ENCODE measurements around the gene RAB7A. TPM values are rescaled to one million over a fixed set of nuclear protein-coding genes. Genes with fewer than 3 reads are reported as not detected.

RAB7A gene
- 100 to 1,000 TPM; 358 to 449 (median 407) TPM for total RNA-seq

DNA sequence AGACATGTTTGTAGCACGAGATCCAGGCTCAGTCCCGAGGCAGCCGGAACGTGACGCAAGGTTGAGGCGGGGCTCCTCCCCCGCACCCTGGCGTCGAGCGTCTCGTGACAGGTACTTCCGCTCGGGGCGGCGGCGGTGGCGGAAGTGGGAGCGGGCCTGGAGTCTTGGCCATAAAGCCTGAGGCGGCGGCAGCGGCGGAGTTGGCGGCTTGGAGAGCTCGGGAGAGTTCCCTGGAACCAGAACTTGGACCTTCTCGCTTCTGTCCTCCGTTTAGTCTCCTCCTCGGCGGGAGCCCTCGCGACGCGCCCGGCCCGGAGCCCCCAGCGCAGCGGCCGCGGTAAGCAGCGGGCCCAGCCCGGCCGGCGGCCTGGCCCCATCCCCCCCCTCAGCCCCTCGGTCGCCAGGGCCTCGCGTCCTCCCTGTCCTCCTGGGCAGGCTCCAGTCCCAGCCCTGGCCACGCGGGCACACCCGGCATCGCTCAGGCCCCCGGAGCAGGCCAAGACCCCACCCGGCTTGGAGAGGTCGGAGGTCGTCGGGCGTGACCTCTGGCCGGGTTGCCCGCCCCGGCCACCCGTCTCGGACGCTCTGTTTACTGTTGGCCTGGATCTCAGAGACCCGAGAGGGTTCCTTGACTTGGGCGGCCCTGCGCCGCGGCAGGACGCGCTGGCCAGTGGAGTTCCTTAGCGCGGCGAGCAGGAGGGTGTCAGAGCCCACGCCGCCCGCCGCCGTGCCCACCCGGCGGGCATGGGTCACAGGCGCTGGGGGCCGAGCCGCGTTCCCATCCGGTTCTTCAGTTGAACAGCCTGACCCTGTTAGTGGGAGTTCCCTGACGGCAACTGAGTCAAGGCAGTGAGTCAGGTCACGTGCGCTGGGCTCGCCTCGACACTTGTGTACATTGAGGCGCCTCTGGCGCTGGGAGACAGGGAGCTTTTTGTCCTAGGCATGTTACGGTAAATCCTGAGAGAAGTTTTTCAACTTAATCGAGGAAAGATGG is at the start of gene RAB7A:
TSS of gene RAB7A (plus strand) at position 161 of the 994 bp plus-strand sequence. CDS start 69,185 bp downstream, outside the sequence.
- no peaks in the 10 kb centered on the region for H3K9me3 Mint-ChIP-seq
- peaks cover 1% of the 10 kb centered on the region for H3K27me3 Mint-ChIP-seq (ENCODE audit: low read depth)
- peak within 1 kb of the TSS; percentile 98 for H3K4me3 Mint-ChIP-seq
- H3K4me1 Mint-ChIP-seq (ENCODE audit: low read depth): peaks cover 56% of the 10 kb centered on the region
- DNase-seq (peak; percentile 97), ATAC-seq (peak; percentile 90 to 91)
- peaks cover 10% of the 10 kb centered on the region for H3K36me3 Mint-ChIP-seq (ENCODE audit: insufficient read depth)

DNA sequence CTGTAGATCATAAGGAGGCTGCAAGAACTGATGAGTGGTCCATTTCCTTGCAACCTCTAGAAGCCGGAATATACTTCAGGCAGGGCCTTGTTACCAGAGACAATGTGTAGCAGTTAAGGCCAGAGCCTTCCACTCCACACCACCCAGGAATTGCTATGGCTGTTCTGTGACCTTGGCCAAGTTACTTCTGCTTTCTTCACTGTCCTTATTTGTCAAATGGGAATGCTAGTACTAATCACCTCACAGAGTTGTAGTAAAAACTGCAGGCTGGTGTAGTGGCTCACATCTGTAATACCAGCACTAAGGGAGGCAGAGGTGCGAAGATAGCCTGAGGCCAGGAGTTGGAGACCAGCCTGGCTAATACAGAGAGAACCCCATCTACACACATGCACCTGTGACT is 46.6 kb upstream of the RAB7A start:
- ATAC-seq (no peak), DNase-seq (no peak)
- Mint-ChIP-seq H3K9me3 (no peaks in the 10 kb centered on the region), H3K4me3 (peak overlapping the region; percentile 96), H3K4me1 (ENCODE audit: low read depth) (peaks cover 40% of the 10 kb centered on the region), H3K36me3 (ENCODE audit: insufficient read depth) (no peaks in the 10 kb centered on the region), H3K27me3 (ENCODE audit: low read depth) (no peaks in the 10 kb centered on the region)

GRCh38 chr3:128680603-128681368 is 45.2 kb upstream of the RAB7A start:
- H3K36me3 Mint-ChIP-seq (ENCODE audit: insufficient read depth): no peaks in the 10 kb centered on the region
- ATAC-seq (peak; percentile 95 to 97), DNase-seq (peak; percentile 96)
- no peaks in the 10 kb centered on the region for H3K27me3 Mint-ChIP-seq (ENCODE audit: low read depth)
- peak overlapping the region; percentile 96 for H3K4me3 Mint-ChIP-seq
- peaks cover 41% of the 10 kb centered on the region for H3K4me1 Mint-ChIP-seq (ENCODE audit: low read depth)
- no peaks in the 10 kb centered on the region for H3K9me3 Mint-ChIP-seq

GRCh38 chr3:128681369-128681829 is 44.6 kb upstream of the RAB7A start:
- H3K4me1 Mint-ChIP-seq (ENCODE audit: low read depth): peaks cover 41% of the 10 kb centered on the region
- H3K9me3 Mint-ChIP-seq: no peaks in the 10 kb centered on the region
- ATAC-seq (no peak), DNase-seq (no peak)
- H3K4me3 Mint-ChIP-seq: peak overlapping the region; percentile 96
- no peaks in the 10 kb centered on the region for H3K36me3 Mint-ChIP-seq (ENCODE audit: insufficient read depth)
- no peaks in the 10 kb centered on the region for H3K27me3 Mint-ChIP-seq (ENCODE audit: low read depth)

DNA sequence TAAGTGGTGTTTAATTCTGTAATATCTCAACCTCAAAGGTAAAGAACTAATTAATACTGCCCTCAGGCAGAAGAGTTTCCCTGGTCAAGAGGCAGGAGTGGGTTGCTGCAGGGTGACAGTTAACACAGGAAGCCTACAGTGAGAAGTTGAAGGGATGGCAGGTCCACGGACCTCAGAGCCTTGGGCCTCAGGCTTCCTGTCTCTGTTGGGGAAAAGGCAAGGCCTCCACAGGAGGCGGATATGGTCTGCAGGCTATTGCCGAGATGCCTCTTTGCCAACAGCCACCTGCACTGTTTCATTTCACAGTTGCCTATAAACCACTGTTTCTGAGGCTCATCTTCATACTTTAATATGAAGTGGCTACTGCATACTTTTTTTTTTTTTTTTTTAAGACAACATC is 42.0 kb upstream of the RAB7A start:
- ATAC-seq (no peak), DNase-seq (no peak)
- H3K4me1 Mint-ChIP-seq (ENCODE audit: low read depth): peaks cover 38% of the 10 kb centered on the region
- H3K4me3 Mint-ChIP-seq: no peak overlapping the region
- no peaks in the 10 kb centered on the region for H3K9me3 Mint-ChIP-seq
- no peaks in the 10 kb centered on the region for H3K36me3 Mint-ChIP-seq (ENCODE audit: insufficient read depth)
- H3K27me3 Mint-ChIP-seq (ENCODE audit: low read depth): no peaks in the 10 kb centered on the region

GRCh38 chr3:128684986-128685726 is 40.8 kb upstream of the RAB7A start:
- H3K9me3 Mint-ChIP-seq: no peaks in the 10 kb centered on the region
- DNase-seq: no peak
- H3K36me3 Mint-ChIP-seq (ENCODE audit: insufficient read depth): no peaks in the 10 kb centered on the region
- H3K4me1 Mint-ChIP-seq (ENCODE audit: low read depth): peaks cover 29% of the 10 kb centered on the region
- H3K27me3 Mint-ChIP-seq (ENCODE audit: low read depth): no peaks in the 10 kb centered on the region
- no peak for ATAC-seq
- H3K4me3 Mint-ChIP-seq: no peak overlapping the region

DNA sequence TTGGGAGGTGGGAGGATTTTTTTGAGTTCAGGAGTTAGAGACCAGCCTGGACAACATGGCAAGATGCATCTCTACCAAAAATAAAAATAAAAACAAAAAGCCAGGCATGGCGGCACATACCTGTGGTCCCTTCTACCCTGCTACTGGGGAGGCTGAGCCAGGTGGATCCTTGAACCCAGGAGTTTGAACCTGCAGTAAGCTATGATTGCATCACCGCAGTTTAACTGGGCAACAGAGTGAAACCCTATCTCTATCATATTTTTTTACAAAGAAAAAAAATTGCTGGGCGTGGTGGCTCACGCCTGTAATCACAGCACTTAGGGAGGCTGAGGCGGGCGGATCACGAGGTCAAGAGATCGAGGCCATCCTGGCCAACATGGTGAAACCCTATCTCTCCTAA is 39.5 kb upstream of the RAB7A start:
- Mint-ChIP-seq H3K36me3 (ENCODE audit: insufficient read depth) (no peaks in the 10 kb centered on the region), H3K4me1 (ENCODE audit: low read depth) (peaks cover 18% of the 10 kb centered on the region), H3K4me3 (no peak overlapping the region), H3K27me3 (ENCODE audit: low read depth) (no peaks in the 10 kb centered on the region), H3K9me3 (no peaks in the 10 kb centered on the region)
- ATAC-seq (no peak), DNase-seq (no peak)

DNA sequence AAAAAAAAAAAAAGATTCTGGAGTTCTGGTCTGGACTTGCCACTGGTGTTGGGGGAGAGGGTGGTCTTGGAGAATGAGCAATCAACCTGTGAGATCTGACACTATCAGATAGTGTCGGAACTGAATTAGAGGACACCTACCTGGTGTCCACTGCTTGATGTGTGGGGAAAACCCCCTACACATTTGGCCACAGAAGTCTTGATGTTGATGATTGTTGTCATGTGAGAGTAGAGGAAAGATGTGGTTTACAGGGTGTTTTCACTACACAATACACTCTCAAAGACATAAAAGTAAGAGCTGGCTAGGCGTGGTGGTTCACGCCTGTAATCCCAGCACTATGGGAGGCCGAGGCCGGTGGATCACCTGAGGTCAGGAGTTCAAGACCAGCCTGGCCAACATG is 36.9 kb upstream of the RAB7A start:
- no peaks in the 10 kb centered on the region for H3K9me3 Mint-ChIP-seq
- DNase-seq: no peak
- H3K36me3 Mint-ChIP-seq (ENCODE audit: insufficient read depth): no peaks in the 10 kb centered on the region
- peaks cover 7% of the 10 kb centered on the region for H3K4me1 Mint-ChIP-seq (ENCODE audit: low read depth)
- no peak overlapping the region for H3K4me3 Mint-ChIP-seq
- no peaks in the 10 kb centered on the region for H3K27me3 Mint-ChIP-seq (ENCODE audit: low read depth)
- ATAC-seq: no peak

DNA sequence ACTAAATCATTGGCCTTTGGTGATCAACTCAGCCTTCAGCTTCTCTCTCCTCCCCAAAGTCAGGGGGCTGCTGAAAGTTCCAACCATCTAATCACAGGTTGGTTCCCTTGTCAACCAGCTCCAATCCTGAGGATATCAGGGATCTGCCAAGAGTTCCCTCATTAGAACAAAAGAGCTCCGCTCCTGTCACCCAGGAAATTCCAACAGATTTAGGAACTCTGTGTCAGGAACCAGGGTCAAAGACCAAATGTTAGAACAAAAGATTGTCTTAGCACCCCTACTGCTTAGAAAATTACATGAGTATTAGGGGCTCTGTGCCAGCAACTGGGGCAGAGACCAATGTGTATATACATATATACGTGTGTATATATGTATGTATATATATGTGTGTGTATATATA is 32.3 kb upstream of the RAB7A start:
- no peak overlapping the region for H3K4me3 Mint-ChIP-seq
- H3K9me3 Mint-ChIP-seq: no peaks in the 10 kb centered on the region
- no peaks in the 10 kb centered on the region for H3K4me1 Mint-ChIP-seq (ENCODE audit: low read depth)
- DNase-seq (no peak), ATAC-seq (no peak)
- no peaks in the 10 kb centered on the region for H3K27me3 Mint-ChIP-seq (ENCODE audit: low read depth)
- no peaks in the 10 kb centered on the region for H3K36me3 Mint-ChIP-seq (ENCODE audit: insufficient read depth)

GRCh38 chr3:128697341-128697740 is 28.6 kb upstream of the RAB7A start:
- DNase-seq: no peak
- no peak for ATAC-seq
- H3K27me3 Mint-ChIP-seq (ENCODE audit: low read depth): no peaks in the 10 kb centered on the region
- H3K36me3 Mint-ChIP-seq (ENCODE audit: insufficient read depth): no peaks in the 10 kb centered on the region
- no peak overlapping the region for H3K4me3 Mint-ChIP-seq
- H3K9me3 Mint-ChIP-seq: no peaks in the 10 kb centered on the region
- H3K4me1 Mint-ChIP-seq (ENCODE audit: low read depth): no peaks in the 10 kb centered on the region

- ATAC-seq (peak; percentile 75 to 80), DNase-seq (peak; percentile 12)
- Mint-ChIP-seq H3K4me3 (peak overlapping the region; percentile 69), H3K9me3 (no peaks in the 10 kb centered on the region), H3K36me3 (ENCODE audit: insufficient read depth) (no peaks in the 10 kb centered on the region), H3K4me1 (ENCODE audit: low read depth) (no peaks in the 10 kb centered on the region), H3K27me3 (ENCODE audit: low read depth) (no peaks in the 10 kb centered on the region)
Observed at GRCh38 chr3:128698211-128699047, 27.6 kb upstream of the RAB7A start.

DNA sequence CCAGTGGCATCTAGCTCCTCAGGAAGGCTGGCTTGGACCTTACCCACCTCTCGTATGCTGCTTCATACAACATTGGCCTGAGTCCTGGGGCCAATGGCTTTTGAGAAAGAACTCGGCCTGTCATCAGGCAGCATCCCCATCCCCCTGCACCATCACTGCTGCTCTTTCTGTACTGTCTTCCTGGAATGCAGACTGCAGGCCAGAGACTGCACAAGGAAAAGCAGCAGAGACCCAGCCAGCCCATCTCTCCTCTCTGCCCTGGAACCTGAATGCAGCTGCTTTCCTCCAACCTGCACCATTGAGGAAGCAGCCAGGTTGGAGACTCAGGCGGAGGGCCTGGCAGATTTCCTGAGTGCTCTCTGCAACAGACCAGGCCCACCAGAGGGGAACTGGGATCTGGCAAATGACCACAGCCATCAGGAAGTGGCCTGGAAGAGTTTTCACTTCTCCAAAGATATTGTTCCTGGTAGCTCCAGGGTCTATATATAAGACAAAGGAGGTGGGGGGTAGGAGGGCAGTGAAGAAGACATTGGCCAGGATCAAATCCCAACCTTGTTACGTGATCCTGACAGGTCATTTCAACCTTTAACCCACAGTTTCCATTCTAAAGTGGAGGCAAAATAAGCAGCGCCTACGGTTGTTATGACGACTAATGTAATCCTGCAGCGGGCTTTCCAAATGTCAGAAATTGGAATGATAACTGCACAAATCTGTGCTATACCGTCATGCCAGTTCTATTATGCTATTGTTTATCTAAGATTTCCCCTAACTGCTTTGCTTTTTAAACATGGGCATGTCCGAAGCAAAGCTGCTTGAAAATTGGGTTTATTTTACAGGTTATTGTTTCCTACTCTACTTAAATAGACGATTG is 24.4 kb upstream of the RAB7A start:
- Mint-ChIP-seq H3K9me3 (no peaks in the 10 kb centered on the region), H3K4me1 (ENCODE audit: low read depth) (no peaks in the 10 kb centered on the region), H3K27me3 (ENCODE audit: low read depth) (no peaks in the 10 kb centered on the region), H3K4me3 (no peak overlapping the region), H3K36me3 (ENCODE audit: insufficient read depth) (no peaks in the 10 kb centered on the region)
- no peak for ATAC-seq
- DNase-seq: no peak

GRCh38 chr3:128702391-128702790 is 23.6 kb upstream of the RAB7A start:
- Mint-ChIP-seq H3K36me3 (ENCODE audit: insufficient read depth) (no peaks in the 10 kb centered on the region), H3K4me1 (ENCODE audit: low read depth) (no peaks in the 10 kb centered on the region), H3K4me3 (no peak overlapping the region), H3K9me3 (no peaks in the 10 kb centered on the region), H3K27me3 (ENCODE audit: low read depth) (no peaks in the 10 kb centered on the region)
- ATAC-seq: no peak
- DNase-seq: no peak
